ENCODE data around the gene MACF1.

DNA sequence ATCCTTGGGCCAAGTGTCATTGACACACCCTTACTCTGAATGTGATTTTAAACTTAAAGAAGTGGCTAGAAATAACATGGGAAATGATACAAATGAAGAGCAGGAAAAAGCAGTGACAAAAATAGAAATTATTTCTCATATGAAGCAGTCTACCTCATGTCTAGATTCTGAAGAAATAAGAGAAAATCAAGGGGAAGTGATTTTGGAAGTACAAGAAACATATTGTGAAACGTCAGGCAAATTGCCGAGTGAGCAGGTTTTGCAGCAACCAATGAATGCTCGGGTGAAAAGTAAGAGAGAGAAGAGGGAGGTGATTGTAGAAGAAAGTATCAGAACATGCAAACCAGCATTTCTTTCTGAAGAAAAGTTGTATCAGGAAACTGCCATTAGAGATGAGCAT lies 130.7 kb downstream of the MACF1 start:
- TF ChIP-seq, protein P1, sequence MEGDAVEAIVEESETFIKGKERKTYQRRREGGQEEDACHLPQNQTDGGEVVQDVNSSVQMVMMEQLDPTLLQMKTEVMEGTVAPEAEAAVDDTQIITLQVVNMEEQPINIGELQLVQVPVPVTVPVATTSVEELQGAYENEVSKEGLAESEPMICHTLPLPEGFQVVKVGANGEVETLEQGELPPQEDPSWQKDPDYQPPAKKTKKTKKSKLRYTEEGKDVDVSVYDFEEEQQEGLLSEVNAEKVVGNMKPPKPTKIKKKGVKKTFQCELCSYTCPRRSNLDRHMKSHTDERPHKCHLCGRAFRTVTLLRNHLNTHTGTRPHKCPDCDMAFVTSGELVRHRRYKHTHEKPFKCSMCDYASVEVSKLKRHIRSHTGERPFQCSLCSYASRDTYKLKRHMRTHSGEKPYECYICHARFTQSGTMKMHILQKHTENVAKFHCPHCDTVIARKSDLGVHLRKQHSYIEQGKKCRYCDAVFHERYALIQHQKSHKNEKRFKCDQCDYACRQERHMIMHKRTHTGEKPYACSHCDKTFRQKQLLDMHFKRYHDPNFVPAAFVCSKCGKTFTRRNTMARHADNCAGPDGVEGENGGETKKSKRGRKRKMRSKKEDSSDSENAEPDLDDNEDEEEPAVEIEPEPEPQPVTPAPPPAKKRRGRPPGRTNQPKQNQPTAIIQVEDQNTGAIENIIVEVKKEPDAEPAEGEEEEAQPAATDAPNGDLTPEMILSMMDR (IDR thresholded peaks at IDR 0.05 in 8 of 11, conservative IDR thresholded peaks at IDR 0.05 in 3 of 11) = no peak
- no peak for TF ChIP-seq POLR2AphosphoS5 (IDR thresholded peaks at IDR 0.05)
- TF ChIP-seq POLR2A (IDR thresholded peaks at IDR 0.05) = no peak

Data from spleen (tissue), 7 donors.